ENCODE results near the gene CBLN3.

DNA sequence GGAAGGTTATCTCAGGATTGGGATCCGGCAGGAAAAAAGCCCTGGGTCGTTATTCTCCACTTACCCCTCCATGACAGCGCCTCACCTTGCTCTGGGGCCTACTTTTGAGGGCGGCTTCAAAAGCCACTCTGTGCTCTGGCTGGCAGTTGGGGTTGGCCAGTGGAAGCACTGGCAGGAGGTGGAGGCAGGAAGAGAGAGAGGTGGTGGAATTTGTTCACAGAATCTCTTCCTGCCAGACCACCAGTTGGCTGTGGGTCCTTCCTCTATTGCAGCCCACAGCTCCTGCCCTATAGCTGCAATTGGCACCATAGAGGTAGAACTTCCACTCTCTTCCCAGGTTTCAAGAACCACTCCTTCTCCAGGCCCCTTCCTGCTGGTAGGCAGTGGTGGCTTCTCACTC lies 45.8 kb upstream of the CBLN3 start:
- TF ChIP-seq, protein P1, sequence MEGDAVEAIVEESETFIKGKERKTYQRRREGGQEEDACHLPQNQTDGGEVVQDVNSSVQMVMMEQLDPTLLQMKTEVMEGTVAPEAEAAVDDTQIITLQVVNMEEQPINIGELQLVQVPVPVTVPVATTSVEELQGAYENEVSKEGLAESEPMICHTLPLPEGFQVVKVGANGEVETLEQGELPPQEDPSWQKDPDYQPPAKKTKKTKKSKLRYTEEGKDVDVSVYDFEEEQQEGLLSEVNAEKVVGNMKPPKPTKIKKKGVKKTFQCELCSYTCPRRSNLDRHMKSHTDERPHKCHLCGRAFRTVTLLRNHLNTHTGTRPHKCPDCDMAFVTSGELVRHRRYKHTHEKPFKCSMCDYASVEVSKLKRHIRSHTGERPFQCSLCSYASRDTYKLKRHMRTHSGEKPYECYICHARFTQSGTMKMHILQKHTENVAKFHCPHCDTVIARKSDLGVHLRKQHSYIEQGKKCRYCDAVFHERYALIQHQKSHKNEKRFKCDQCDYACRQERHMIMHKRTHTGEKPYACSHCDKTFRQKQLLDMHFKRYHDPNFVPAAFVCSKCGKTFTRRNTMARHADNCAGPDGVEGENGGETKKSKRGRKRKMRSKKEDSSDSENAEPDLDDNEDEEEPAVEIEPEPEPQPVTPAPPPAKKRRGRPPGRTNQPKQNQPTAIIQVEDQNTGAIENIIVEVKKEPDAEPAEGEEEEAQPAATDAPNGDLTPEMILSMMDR (IDR thresholded peaks at IDR 0.05) = no peak
- TF ChIP-seq EP300 (IDR thresholded peaks at IDR 0.05) (no peak), POLR2A (IDR thresholded peaks at IDR 0.05) (no peak), POLR2AphosphoS5 (IDR thresholded peaks at IDR 0.05) (no peak)

Measured in stomach (tissue), 4 donors.